Measurements from ENCODE around the gene SLC39A11.
"Not testable (repeated sequence)": the region's sequence is repeated elsewhere in the genome, so short reads cannot be mapped to it uniquely, and the experiment has no call there.

Gene SLC39A11

GRCh38 chr17:73098919-73099318 is 6.4 kb upstream of the SLC39A11 start:
- TF ChIP-seq, protein P1, sequence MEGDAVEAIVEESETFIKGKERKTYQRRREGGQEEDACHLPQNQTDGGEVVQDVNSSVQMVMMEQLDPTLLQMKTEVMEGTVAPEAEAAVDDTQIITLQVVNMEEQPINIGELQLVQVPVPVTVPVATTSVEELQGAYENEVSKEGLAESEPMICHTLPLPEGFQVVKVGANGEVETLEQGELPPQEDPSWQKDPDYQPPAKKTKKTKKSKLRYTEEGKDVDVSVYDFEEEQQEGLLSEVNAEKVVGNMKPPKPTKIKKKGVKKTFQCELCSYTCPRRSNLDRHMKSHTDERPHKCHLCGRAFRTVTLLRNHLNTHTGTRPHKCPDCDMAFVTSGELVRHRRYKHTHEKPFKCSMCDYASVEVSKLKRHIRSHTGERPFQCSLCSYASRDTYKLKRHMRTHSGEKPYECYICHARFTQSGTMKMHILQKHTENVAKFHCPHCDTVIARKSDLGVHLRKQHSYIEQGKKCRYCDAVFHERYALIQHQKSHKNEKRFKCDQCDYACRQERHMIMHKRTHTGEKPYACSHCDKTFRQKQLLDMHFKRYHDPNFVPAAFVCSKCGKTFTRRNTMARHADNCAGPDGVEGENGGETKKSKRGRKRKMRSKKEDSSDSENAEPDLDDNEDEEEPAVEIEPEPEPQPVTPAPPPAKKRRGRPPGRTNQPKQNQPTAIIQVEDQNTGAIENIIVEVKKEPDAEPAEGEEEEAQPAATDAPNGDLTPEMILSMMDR (IDR thresholded peaks at IDR 0.05; ENCODE audit: insufficient read depth, low read length, poor library complexity, severe bottlenecking), result no peak
- DNase-seq (ENCODE audit: extremely low read depth, insufficient read length), result no peak
- Histone ChIP-seq H3K27me3 (replicated peaks; ENCODE audit: control insufficient read depth, insufficient read depth, low read length) (no peaks in the 10 kb centered on the region), H3K4me3 (replicated peaks; ENCODE audit: low read depth, low read length) (no peak overlapping the region), H3K36me3 (ENCODE audit: control insufficient read depth, insufficient read depth, low read length) (no peaks in the 10 kb centered on the region)

DNA sequence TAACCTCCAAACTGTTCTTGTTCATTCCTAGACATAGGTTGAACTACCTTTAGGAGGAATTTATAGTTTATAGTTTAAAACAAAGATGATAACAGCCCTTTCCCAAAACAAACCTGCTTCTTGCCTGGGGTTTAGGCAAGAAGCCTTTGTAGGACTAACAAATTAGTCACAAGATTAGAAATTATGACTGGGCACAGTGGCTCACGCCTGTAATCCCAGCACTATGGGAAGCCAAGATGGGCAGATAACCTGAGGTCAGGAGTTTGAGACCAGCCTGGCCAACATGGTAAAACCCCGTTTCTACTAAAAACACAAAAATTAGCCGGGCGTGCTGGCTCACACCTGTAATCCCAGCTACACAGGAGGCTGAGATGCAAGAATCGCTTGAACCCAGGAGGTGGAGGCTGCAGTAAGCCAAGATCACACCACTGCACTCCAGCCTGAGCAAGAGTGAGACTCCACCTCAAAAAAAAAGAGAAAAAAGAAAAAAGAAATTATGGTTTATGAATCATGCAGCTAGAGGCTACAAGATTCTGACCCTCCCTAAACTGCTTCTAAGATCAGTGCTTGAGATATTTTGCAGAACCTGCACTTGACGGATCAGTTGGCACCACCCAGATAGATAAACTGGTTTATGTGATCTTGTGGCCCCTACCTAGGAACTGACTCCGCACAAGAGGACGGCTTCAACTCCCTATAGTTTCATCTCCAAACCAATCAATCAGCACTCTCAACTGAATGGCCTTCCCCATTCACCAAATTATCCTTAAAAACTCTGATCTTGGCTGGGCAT is 5.7 kb upstream of the SLC39A11 start:
- not testable (repeated sequence) for H3K36me3 ChIP-seq (ENCODE audit: control insufficient read depth, insufficient read depth, low read length); DNase-seq (ENCODE audit: extremely low read depth, insufficient read length); H3K4me3 ChIP-seq (replicated peaks; ENCODE audit: low read depth, low read length); H3K27me3 ChIP-seq (replicated peaks; ENCODE audit: control insufficient read depth, insufficient read depth, low read length)

DNA sequence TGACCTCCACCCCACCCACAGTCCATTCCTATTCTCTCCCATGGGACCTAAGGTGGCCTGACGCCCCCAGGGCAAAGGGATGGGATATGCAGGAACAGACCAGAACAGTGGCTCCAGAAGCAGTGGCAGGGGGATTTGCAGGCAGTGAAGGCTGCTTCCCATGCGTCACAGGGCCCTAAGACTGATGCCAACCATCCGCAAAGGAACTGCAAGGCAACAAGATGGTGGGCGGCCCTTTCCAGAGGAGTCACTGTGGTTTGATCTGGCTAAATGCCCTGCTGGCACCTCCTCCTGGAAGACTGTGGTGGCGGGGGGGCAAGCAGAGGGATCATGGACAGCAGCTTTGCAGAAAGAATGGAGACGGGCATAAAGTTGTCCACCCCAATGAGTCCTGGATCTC is 4.4 kb upstream of the SLC39A11 start:
- Histone ChIP-seq H3K4me3 (replicated peaks; ENCODE audit: low read depth, low read length) (no peak overlapping the region), H3K36me3 (ENCODE audit: control insufficient read depth, insufficient read depth, low read length) (no peaks in the 10 kb centered on the region), H3K27me3 (replicated peaks; ENCODE audit: control insufficient read depth, insufficient read depth, low read length) (no peaks in the 10 kb centered on the region)
- TF ChIP-seq, protein P1 (IDR thresholded peaks at IDR 0.05; ENCODE audit: insufficient read depth, low read length, poor library complexity, severe bottlenecking), result no peak
- DNase-seq (ENCODE audit: extremely low read depth, insufficient read length), result no peak

- H3K36me3 ChIP-seq (ENCODE audit: control insufficient read depth, insufficient read depth, low read length), result no peaks in the 10 kb centered on the region
- TF ChIP-seq, protein P1 (IDR thresholded peaks at IDR 0.05; ENCODE audit: insufficient read depth, low read length, poor library complexity, severe bottlenecking), result no peak
- H3K4me3 ChIP-seq (replicated peaks; ENCODE audit: low read depth, low read length), result no peak overlapping the region
- H3K27me3 ChIP-seq (replicated peaks; ENCODE audit: control insufficient read depth, insufficient read depth, low read length), result no peaks in the 10 kb centered on the region
- no peak for DNase-seq (ENCODE audit: extremely low read depth, insufficient read length)
Measured at GRCh38 chr17:73096211-73096610, 3.7 kb upstream of the SLC39A11 start.

DNA sequence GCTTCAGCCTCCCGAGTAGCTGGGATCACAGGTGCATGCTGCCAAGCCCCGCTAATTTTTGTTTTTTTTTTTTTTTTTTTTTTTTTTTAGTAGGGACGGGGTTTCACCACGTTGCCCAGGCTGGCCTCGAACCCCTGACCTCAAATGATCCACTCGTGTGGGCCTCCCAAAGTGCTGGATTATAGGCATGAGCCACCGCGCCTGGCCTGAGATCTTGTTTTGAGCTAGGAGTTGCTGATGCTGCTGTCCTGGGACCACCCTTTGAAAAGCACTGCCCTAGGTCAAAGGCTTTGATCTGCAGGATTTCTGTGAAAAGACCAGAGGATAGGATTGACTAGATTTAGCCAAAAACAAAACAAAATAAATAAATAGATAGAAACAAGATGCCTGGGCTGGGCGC is 798 bp upstream of the SLC39A11 start:
- peak overlapping the region; percentile 83 for H3K4me3 ChIP-seq (replicated peaks; ENCODE audit: low read depth, low read length)
- peaks cover 3% of the 10 kb centered on the region for H3K36me3 ChIP-seq (ENCODE audit: control insufficient read depth, insufficient read depth, low read length)
- no peak for DNase-seq (ENCODE audit: extremely low read depth, insufficient read length)
- no peaks in the 10 kb centered on the region for H3K27me3 ChIP-seq (replicated peaks; ENCODE audit: control insufficient read depth, insufficient read depth, low read length)
- TF ChIP-seq, protein P1 (IDR thresholded peaks at IDR 0.05; ENCODE audit: insufficient read depth, low read length, poor library complexity, severe bottlenecking), result no peak

- Histone ChIP-seq H3K36me3 (ENCODE audit: control insufficient read depth, insufficient read depth, low read length) (peaks cover 8% of the 10 kb centered on the region), H3K27me3 (replicated peaks; ENCODE audit: control insufficient read depth, insufficient read depth, low read length) (no peaks in the 10 kb centered on the region), H3K4me3 (replicated peaks; ENCODE audit: low read depth, low read length) (peak overlapping the region; percentile 83)
- peak; percentile 22 for DNase-seq (ENCODE audit: extremely low read depth, insufficient read length)
- TF ChIP-seq, protein P1 (IDR thresholded peaks at IDR 0.05; ENCODE audit: insufficient read depth, low read length, poor library complexity, severe bottlenecking), result no peak
Measured at GRCh38 chr17:73091770-73092522, 542 bp downstream of the SLC39A11 start.
